Measurements from ENCODE around the gene STAT1.

GRCh38 chr2:191020221-191020741, 6.3 kb upstream of the STAT1 start:
- TF ChIP-seq CTCF (conservative IDR thresholded peaks at IDR 0.05 in 1 of 2, IDR thresholded peaks at IDR 0.05 in 1 of 2; ENCODE audit: low read depth in 1 of 2, low read length in 2 of 2) (no peak), EZH2 (IDR thresholded peaks at IDR 0.05; ENCODE audit: low read length, missing control alignments) (no peak)
